Esophagus squamous epithelium (tissue), 5 donors: ENCODE data around the gene STX1A. TPM values are rescaled to one million over a fixed set of nuclear protein-coding genes. Genes with fewer than 3 reads are reported as not detected.
"Not testable (repeated sequence)": the region's sequence is repeated elsewhere in the genome, so short reads cannot be mapped to it uniquely, and the experiment has no call there.

Experiments
- DNase-seq: peaks from one replicate; lab custom pipeline; 2025; lab: John Stamatoyannopoulos, UW
- H3K27ac ChIP-seq, 4 donors: fragments of 200-600 bp; sonication (generic); one replicate each; pipeline ENCODE4 v1.5.1; 2016 to 2019; ENCODE audit warnings: mild to moderate bottlenecking in 1 of 4
- H3K27me3 ChIP-seq, 4 donors: fragments of 200-600 bp; sonication (generic); 1 replicate in 3 of 4; 2 replicates in 1 of 4; pipeline versions ENCODE4 v1.5.1 to v1.6.0; 2017 to 2021; ENCODE audit warnings: antibody characterized with exemption in 1 of 4
- H3K36me3 ChIP-seq, 3 donors: fragments of 200-600 bp; sonication (generic); one replicate each; pipeline ENCODE4 v1.5.1; 2016 to 2019
- H3K4me1 ChIP-seq, 3 donors: fragments of 200-600 bp; sonication (generic); one replicate each; pipeline ENCODE4 v1.5.1; 2017 to 2019
- H3K4me3 ChIP-seq, 4 donors: fragments of 200-600 bp; sonication (generic); 1 replicate in 3 of 4; 2 replicates in 1 of 4; pipeline ENCODE4 v1.5.1; 2016 to 2019; ENCODE audit warnings: mild to moderate bottlenecking in 2 of 4, moderate library complexity in 1 of 4
- H3K9me3 ChIP-seq, 3 donors: fragments of 200-600 bp; sonication (generic); one replicate each; pipeline ENCODE4 v1.5.1; 2016 to 2019
- POLR2A ChIP-seq, 4 donors: fragments of 450-650 bp; IDR thresholded peaks; one replicate each; pipeline ENCODE4 v1.6.1; 2017; ENCODE audit warnings: antibody characterized with exemption in 4 of 4, mild to moderate bottlenecking in 4 of 4, moderate library complexity in 3 of 4
- WGBS, 2 donors: methylation state at CpG; one replicate each; pipeline ENCODE4 v1.1.5; 2018; 5-methylcytosine and 5-hydroxymethylcytosine counted together
- intact Hi-C: fragments of 100-400 bp; cut with DNase I; formaldehyde crosslinking; loops from one replicate; pipeline ENCODE4 v1.15.0; 2022
- total RNA-seq, 4 donors: library from RNA; depleted of rRNA; stranded (reverse); fragments of >200 nt; gene quantifications; one replicate each; pipeline ENCODE4 v1.1.0, GENCODE V29; 2016
- TF ChIP-seq, protein P1 (sequence below), 6 experiments: fragments of 450-650 bp in 4 of 6; fragments of 200-600 bp in 2 of 6; sonication (generic) in 2 of 6; IDR thresholded peaks; one replicate each; pipeline ENCODE4 v1.5.1; 2016 to 2019; ENCODE audit warnings: antibody characterized with exemption in 6 of 6, mild to moderate bottlenecking in 4 of 6, moderate library complexity in 4 of 6
- donor health status: DM: yes; HTN: yes; CAD: no.

Gene STX1A
- total RNA-seq, 4 donors from 2014 or later = 0.94 to 4.0 (median 1.8) TPM

DNA sequence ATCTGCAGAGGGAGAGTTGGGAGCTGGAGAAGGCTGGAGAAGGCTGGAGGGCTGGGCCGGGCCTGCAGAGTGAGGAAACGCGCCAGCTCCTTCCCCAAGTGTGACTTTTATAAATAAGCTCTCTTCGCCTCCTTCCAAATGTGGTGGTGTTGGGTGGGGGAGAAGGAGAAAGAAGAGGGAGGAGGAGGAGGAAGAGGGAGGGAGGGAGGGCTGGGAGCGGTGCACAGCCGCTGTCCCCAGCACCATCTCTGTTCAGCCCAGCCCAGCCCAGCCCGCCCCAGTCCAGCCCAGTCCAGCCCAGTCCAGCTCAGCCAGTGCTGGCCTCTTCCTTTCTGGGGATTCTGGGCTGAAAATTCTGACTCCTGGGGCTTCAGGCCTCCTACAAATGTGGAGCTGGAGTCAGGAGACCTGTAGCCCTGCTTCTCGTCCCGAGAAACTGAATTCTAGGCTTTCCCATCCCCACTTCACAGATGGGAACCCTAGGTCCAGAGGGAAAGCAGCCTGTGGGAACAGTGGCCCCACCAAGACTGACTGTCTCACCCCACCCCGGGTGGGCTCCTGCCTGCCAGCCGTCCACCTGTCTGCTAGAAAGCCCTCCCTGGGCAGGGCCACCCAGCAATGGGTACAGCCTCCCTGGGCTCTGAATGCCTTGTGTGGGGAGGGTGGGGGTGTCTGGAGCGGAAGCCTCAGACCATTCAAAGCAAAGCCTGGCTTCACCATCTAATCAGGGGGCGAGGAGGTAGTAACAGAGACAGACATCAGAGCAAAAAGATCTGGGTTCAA, 2.3 kb downstream of the STX1A start:
- no peak for DNase-seq
- peaks cover 26 to 61% (median 45%) of the 10 kb centered on the region in 3 donors for H3K4me1 ChIP-seq

DNA sequence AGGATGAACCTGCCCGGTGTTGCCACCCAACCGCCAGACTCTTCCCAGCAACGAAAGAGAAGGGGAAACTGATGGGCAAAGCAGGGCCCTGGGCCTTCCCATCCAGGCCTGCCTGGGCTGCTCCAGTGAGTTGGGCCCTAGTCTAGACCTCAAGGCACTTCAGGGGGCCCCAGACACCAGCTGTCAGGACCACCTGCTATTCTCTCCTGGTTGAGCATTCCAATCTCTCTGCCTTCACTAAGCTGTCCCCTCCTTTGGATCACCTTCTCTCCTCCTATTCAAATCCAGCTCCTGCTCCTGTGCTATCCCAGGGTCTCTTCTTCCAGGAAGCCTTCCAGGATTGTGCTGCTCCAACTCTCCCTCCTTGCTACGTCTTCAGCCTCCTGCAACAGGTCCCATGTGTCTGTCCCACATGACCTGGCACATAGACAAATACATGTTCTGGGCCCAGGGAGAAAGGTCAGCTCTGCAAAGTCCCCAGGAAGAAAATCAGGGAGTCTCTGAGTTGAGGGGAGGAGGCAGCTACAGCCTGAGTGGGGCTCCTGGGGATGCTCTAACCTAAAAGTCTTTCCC, 3.1 kb downstream of the STX1A start:
- Histone ChIP-seq H3K4me3 (no peak overlapping the region), H3K36me3 (no peaks in the 10 kb centered on the region), H3K27ac (peak overlapping the region in 2 of 4 donors; percentile 14 to 39), H3K4me1 (peaks cover 26 to 52% (median 42%) of the 10 kb centered on the region in 3 donors), H3K27me3 (peaks cover 0 to 17% (median 0%) of the 10 kb centered on the region in 4 donors), H3K9me3 (no peaks in the 10 kb centered on the region)
- WGBS, 2 donors = 39 to 53% methylated on average over 4 of the region's 4 CpGs
- intact Hi-C loops = no loop called here
- no peak for DNase-seq
- TF ChIP-seq, protein P1, sequence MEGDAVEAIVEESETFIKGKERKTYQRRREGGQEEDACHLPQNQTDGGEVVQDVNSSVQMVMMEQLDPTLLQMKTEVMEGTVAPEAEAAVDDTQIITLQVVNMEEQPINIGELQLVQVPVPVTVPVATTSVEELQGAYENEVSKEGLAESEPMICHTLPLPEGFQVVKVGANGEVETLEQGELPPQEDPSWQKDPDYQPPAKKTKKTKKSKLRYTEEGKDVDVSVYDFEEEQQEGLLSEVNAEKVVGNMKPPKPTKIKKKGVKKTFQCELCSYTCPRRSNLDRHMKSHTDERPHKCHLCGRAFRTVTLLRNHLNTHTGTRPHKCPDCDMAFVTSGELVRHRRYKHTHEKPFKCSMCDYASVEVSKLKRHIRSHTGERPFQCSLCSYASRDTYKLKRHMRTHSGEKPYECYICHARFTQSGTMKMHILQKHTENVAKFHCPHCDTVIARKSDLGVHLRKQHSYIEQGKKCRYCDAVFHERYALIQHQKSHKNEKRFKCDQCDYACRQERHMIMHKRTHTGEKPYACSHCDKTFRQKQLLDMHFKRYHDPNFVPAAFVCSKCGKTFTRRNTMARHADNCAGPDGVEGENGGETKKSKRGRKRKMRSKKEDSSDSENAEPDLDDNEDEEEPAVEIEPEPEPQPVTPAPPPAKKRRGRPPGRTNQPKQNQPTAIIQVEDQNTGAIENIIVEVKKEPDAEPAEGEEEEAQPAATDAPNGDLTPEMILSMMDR (IDR thresholded peaks at IDR 0.05) = no peak
- TF ChIP-seq POLR2A (IDR thresholded peaks at IDR 0.05) = no peak

More for the DNA sequence above, 2.3 kb downstream of the STX1A start:
- Histone ChIP-seq H3K36me3 (no peaks in the 10 kb centered on the region), H3K9me3 (no peaks in the 10 kb centered on the region), H3K27me3 (peaks cover 0 to 17% (median 0%) of the 10 kb centered on the region in 4 donors), H3K4me3 (no peak overlapping the region), H3K27ac (peak overlapping the region in 2 of 4 donors; percentile 14 to 49)
- intact Hi-C loops = no loop called here
- no peak for TF ChIP-seq POLR2A (IDR thresholded peaks at IDR 0.05)
- 62 to 81% methylated on average over 7 to 9 of the region's 13 CpGs for WGBS, 2 donors

DNA sequence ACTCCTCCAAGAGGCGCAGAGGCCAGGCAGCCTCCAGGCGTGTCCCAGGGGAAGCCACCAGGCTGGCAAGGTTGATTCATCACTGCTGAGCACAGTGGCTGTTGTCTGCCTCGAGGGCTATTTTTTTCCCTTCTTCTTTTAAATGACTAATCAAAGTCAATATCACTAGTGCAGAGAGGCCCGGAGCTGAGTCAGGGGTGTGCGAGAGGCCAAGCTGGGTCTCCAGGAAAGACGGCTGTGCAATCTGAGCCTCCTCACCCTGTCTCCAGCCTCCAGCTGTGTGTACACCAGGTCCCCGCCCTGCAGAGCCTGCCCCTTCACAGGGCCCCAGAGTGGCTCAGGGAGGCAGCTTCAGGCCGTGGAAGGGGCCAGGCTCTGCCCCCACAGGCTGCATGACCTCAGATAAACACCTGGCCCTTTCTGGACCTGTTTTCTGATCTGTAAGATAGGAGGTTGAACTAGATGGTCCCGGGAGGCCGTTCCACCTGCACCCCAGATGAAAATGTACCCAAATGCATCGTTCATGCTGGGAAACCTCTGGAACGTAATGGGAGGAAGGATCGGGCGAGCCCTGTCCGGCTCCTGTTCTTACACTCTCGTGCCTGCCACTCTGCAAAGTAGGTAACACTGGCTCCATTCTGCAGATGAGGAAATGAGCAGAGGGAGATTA, 3.7 kb downstream of the STX1A start:
- Histone ChIP-seq H3K36me3 (no peaks in the 10 kb centered on the region), H3K4me3 (no peak overlapping the region), H3K4me1 (peaks cover 26 to 49% (median 42%) of the 10 kb centered on the region in 3 donors), H3K9me3 (no peaks in the 10 kb centered on the region), H3K27ac (peak overlapping the region in 1 of 4 donors; percentile 39), H3K27me3 (peaks cover 0 to 17% (median 0%) of the 10 kb centered on the region in 4 donors)
- 37 to 62% methylated on average over 8 to 15 of the region's 16 CpGs for WGBS, 2 donors
- no peak for TF ChIP-seq POLR2A (IDR thresholded peaks at IDR 0.05)
- TF ChIP-seq, protein P1 (IDR thresholded peaks at IDR 0.05) = no peak
- no peak for DNase-seq
- intact Hi-C loops = no loop called here

DNA sequence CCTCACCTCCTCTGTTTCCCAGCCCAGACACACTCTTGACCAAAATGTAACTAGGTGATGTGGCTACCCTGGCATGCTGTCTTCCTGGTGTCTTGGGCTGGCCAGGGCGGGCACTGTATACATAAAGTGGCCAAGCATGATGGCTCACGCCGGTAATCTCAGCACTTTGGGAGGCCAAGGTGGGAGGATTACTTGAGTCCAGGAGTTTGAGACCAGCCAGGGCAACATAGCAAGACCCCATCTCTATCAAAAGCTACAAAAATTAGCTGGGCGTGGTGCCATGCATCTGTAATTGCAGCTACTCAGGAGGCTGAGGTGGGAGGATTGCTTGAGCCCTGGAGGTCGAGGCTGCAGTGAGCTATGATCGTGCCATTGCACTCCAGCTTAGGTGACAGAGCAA, 6.2 kb downstream of the STX1A start:
- intact Hi-C loops, DNase-seq, H3K9me3 ChIP-seq, H3K4me3 ChIP-seq, H3K27ac ChIP-seq, H3K36me3 ChIP-seq, H3K27me3 ChIP-seq: not testable (repeated sequence)
- H3K4me1 ChIP-seq = peaks cover 9 to 32% (median 30%) of the 10 kb centered on the region in 3 donors
- 68 to 100% methylated on average over 1 to 2 of the region's 6 CpGs for WGBS, 2 donors

DNA sequence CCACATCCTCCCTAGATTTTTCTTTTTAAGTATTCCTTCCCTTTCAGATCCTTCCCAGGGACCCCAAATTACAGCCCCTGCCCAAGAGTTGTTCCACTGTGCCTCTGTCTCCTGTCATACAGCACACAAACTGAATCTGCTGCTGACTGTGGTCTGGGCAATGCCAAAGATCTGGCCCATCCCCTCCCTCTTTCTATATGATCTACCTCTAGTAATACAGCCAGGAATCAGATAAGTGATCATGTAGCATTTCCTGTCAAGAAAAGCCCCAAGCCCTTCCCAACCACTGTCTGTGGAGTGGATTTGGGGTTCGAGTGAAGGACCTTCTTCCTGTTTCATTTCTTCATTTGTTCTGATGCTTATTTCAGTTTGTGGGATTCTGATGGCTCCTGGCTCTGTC, 6.7 kb downstream of the STX1A start:
- Histone ChIP-seq H3K27me3 (peaks cover 0 to 7% (median 0%) of the 10 kb centered on the region in 4 donors), H3K4me1 (peaks cover 4 to 27% (median 25%) of the 10 kb centered on the region in 3 donors), H3K36me3 (no peaks in the 10 kb centered on the region), H3K4me3 (no peak overlapping the region), H3K9me3 (no peaks in the 10 kb centered on the region), H3K27ac (no peak overlapping the region)
- TF ChIP-seq, protein P1 (IDR thresholded peaks at IDR 0.05) = no peak
- TF ChIP-seq POLR2A (IDR thresholded peaks at IDR 0.05) = no peak
- no peak for DNase-seq
- intact Hi-C loops = no loop called here
- 65 to 75% methylated on average over 1 of the region's 1 CpG for WGBS, 2 donors
